ENCODE results near the gene RBM20.

DNA sequence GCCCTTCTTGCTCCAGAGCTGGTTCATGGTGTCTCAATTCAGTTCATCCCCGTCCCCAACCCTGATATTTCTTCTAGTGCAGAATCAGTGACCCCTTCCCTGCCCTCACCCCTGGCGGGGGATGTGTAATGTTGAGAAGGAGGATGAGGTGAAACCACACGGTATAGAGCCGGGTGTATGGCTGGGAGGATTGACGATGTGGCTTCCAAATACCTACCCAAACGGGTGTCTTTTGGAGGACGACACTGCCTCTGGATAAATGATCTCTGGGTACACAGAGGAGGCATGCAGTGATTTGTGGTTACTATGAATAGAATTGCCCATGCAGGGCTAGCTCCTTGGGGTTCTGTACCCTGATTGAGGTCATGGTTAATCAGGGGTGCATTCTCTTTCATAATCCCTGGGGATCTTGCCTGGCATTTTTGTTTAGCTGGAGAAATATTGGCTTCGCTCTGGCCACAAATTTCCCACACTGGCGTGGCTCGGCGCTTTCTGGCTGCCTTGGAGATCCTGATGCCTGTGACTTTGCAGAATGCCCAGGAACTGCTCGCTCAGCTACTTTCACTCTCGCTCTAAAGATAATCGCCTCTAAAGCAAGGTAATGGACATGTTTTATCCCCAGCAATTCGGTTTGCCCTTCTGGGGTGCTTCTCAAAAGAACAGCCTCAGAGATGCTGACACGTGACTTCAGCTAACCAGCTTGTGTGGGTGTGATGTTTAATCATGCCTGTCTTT is 89.2 kb downstream of the RBM20 start:
- TF ChIP-seq CTCF (IDR thresholded peaks at IDR 0.05) (no peak), POLR2A (IDR thresholded peaks at IDR 0.05) (no peak)

All from breast epithelium (tissue), 3 donors.